ENCODE results near the gene TUBA1B. TPM values are rescaled to one million over a fixed set of nuclear protein-coding genes. Genes with fewer than 3 reads are reported as not detected.
A peak's percentile ranks its signal among the peaks of the same experiment; 100 is the strongest.

The TUBA1B gene
- total and polyA plus RNA-seq, 2 donors (not counting 3 experiments of a cell fraction or from before 2014, with no cell fraction given) = 2,245 to 5,362 TPM

GRCh38 chr12:49089821-49090773, 41.1 kb downstream of the TUBA1B start:
- ChIA-PET POLR2A (interaction anchor here (0.7 to 1.6 kb wide), 2 partner anchors 21 to 99 kb away, joined by 3 read pairs; partner anchors contain the start of genes LMBR1L and TUBA1A), CTCF (interaction anchor here (0.7 to 11.7 kb wide), 12 partner anchors 11 to 145 kb away, joined by 4 to 248 read pairs (median 32); partner anchors contain the start of gene TUBA1B)
- Histone ChIP-seq H3K27me3 (ENCODE audit: control insufficient read depth in 2 of 2, insufficient read depth in 2 of 2, low read length in 2 of 2) (no peaks in the 10 kb centered on the region), H3K4me3 (replicated peaks in 1 of 3; ENCODE audit: insufficient read depth in 1 of 3, low read depth in 1 of 3, low read length in 3 of 3) (peak overlapping the region in 2 of 3 experiments; percentile 1 to 20), H4K20me1 (replicated peaks; ENCODE audit: control insufficient read depth, extremely low read depth, insufficient read depth, low read length) (no peaks in the 10 kb centered on the region), H3K27ac (ENCODE audit: insufficient read depth, low read depth, low read length) (no peak overlapping the region), H3K4me2 (ENCODE audit: insufficient read depth, low read length) (peak overlapping the region; percentile 53), H3K79me2 (ENCODE audit: control insufficient read depth, insufficient read depth, low read length) (no peaks in the 10 kb centered on the region), H3K36me3 (ENCODE audit: control insufficient read depth in 2 of 2, extremely low read depth in 1 of 2, insufficient read depth in 2 of 2, low read length in 2 of 2) (no peaks in the 10 kb centered on the region), H2AFZ (ENCODE audit: low read depth, low read length) (peak overlapping the region; percentile 45), H3K9ac (replicated peaks; ENCODE audit: extremely low read depth, insufficient read depth, low read length) (no peak overlapping the region), H3K4me1 (ENCODE audit: control insufficient read depth, extremely low read depth, insufficient read depth, low read length) (peaks cover 55% of the 10 kb centered on the region), H3K9me3 (replicated peaks; ENCODE audit: control insufficient read depth, insufficient read depth, low read length) (no peaks in the 10 kb centered on the region), H3K9me1 (replicated peaks; ENCODE audit: control insufficient read depth, extremely low read depth, insufficient read depth, low read length) (no peaks in the 10 kb centered on the region)
- no TSS peak for BruUV-seq (replicated peaks)
- TF ChIP-seq MYC (IDR thresholded peaks at IDR 0.05; ENCODE audit: low read depth, low read length) (no peak), POLR2AphosphoS5 (IDR thresholded peaks at IDR 0.05; ENCODE audit: insufficient read depth, low read depth, low read length) (peak; percentile 31), POLR2A (IDR thresholded peaks at IDR 0.05; ENCODE audit: low read depth, low read length) (no peak), FOS (IDR thresholded peaks at IDR 0.05; ENCODE audit: borderline replicate concordance, insufficient read depth, low read length) (peak; percentile 34)
- TF ChIP-seq, protein P1, sequence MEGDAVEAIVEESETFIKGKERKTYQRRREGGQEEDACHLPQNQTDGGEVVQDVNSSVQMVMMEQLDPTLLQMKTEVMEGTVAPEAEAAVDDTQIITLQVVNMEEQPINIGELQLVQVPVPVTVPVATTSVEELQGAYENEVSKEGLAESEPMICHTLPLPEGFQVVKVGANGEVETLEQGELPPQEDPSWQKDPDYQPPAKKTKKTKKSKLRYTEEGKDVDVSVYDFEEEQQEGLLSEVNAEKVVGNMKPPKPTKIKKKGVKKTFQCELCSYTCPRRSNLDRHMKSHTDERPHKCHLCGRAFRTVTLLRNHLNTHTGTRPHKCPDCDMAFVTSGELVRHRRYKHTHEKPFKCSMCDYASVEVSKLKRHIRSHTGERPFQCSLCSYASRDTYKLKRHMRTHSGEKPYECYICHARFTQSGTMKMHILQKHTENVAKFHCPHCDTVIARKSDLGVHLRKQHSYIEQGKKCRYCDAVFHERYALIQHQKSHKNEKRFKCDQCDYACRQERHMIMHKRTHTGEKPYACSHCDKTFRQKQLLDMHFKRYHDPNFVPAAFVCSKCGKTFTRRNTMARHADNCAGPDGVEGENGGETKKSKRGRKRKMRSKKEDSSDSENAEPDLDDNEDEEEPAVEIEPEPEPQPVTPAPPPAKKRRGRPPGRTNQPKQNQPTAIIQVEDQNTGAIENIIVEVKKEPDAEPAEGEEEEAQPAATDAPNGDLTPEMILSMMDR (IDR thresholded peaks at IDR 0.05; ENCODE audit: extremely low read depth in 1 of 2, insufficient read depth in 1 of 2, low read depth in 1 of 2, low read length in 2 of 2) = peak; percentile 20 to 25
- peak; percentile 50 for DNase-seq (ENCODE audit: low read depth, low spot score)
- dilution Hi-C loops (cut with MboI; ENCODE audit: extremely low pct_ligation_motif_present, low sequenced_read_pairs) (no loop called here), intact Hi-C loops (cut with micrococcal nuclease) (loop anchor here (2.0 kb wide), 1 partner anchor 41 kb away; the partner anchor contains the start of gene TUBA1B)
- FAIRE-seq = peak; percentile 86
